Activated CD8-positive, alpha-beta T cell treated with anti-CD3 and anti-CD28 coated beads, Interleukin-2, amount 10 ng/mL, durations not matched to agents 7 days and 5 days (primary cell): ENCODE results near the gene CACNA2D3. TPM values are rescaled to one million over a fixed set of nuclear protein-coding genes. Genes with fewer than 3 reads are reported as not detected.
"Not testable (repeated sequence)": the region's sequence is repeated elsewhere in the genome, so short reads cannot be mapped to it uniquely, and the experiment has no call there.

Experiments used
- ATAC-seq: fragments of 150-1000 bp; cut with Tn5 transposase; one replicate; pipeline ENCODE4 v1.10.0; 2021; ENCODE audit warnings: moderate library complexity
- CTCF ChIA-PET: fragments of 350-600 bp; sonication (Branson Sonifier 250); formaldehyde crosslinking; loops from one replicate; lab custom pipeline; 2021; ENCODE audit warnings: antibody characterized with exemption; lab: Charles Lee
- POLR2A ChIA-PET: fragments of 350-600 bp; sonication (Branson Sonifier 250); formaldehyde crosslinking; loops from one replicate; lab custom pipeline; 2021; ENCODE audit warnings: antibody characterized with exemption; lab: Charles Lee
- DNase-seq: peaks from one replicate; pipeline ENCODE4 v3.0.0-alpha.2; 2020
- H3K27ac Mint-ChIP-seq: one replicate; pipeline ENCODE4 v1.8.0; 2021; ENCODE audit warnings: mild to moderate bottlenecking, mixed read lengths
- H3K27me3 Mint-ChIP-seq: one replicate; pipeline ENCODE4 v1.8.0; 2021; ENCODE audit warnings: low read depth, mixed read lengths
- H3K36me3 Mint-ChIP-seq: one replicate; pipeline ENCODE4 v1.8.0; 2021; ENCODE audit warnings: low read depth, mixed read lengths
- H3K4me1 Mint-ChIP-seq: one replicate; pipeline ENCODE4 v1.8.0; 2021; ENCODE audit warnings: low read depth, mixed read lengths
- H3K4me3 Mint-ChIP-seq: one replicate; pipeline ENCODE4 v1.8.0; 2021; ENCODE audit warnings: mild to moderate bottlenecking, mixed read lengths
- H3K9me3 Mint-ChIP-seq: one replicate; pipeline ENCODE4 v1.8.0; 2022; ENCODE audit warnings: mixed read lengths; ENCODE audit not compliant: insufficient read depth
- total RNA-seq, 2 experiments: library from RNA; stranded (reverse); gene quantifications; one replicate each; pipeline ENCODE4 v1.2.3, GENCODE V29; 2021

Gene CACNA2D3
- total RNA-seq, 2 experiments from 2014 or later = not detected

GRCh38 chr3:55094676-55095075 is 972.3 kb downstream of the CACNA2D3 start:
- no peaks in the 10 kb centered on the region for H3K27me3 Mint-ChIP-seq
- ATAC-seq = no peak
- H3K4me1 Mint-ChIP-seq = no peaks in the 10 kb centered on the region
- DNase-seq = no peak
- ChIA-PET CTCF (no interaction called here), POLR2A (no interaction called here)
- H3K4me3 Mint-ChIP-seq = no peak overlapping the region
- H3K27ac Mint-ChIP-seq = no peak overlapping the region
- peaks cover 7% of the 10 kb centered on the region for H3K9me3 Mint-ChIP-seq
- no peaks in the 10 kb centered on the region for H3K36me3 Mint-ChIP-seq

GRCh38 chr3:55097441-55097840 is 975.1 kb downstream of the CACNA2D3 start:
- ATAC-seq (no peak), DNase-seq (no peak)
- no peak overlapping the region for H3K27ac Mint-ChIP-seq
- no peaks in the 10 kb centered on the region for H3K4me1 Mint-ChIP-seq
- H3K27me3 Mint-ChIP-seq = no peaks in the 10 kb centered on the region
- ChIA-PET CTCF (no interaction called here), POLR2A (no interaction called here)
- peaks cover 7% of the 10 kb centered on the region for H3K9me3 Mint-ChIP-seq
- no peaks in the 10 kb centered on the region for H3K36me3 Mint-ChIP-seq
- H3K4me3 Mint-ChIP-seq = no peak overlapping the region

- Mint-ChIP-seq H3K27me3 (no peaks in the 10 kb centered on the region), H3K36me3 (no peaks in the 10 kb centered on the region), H3K4me1 (no peaks in the 10 kb centered on the region), H3K4me3 (no peak overlapping the region), H3K9me3 (no peaks in the 10 kb centered on the region), H3K27ac (no peak overlapping the region)
- ChIA-PET CTCF (no interaction called here), POLR2A (no interaction called here)
- DNase-seq = no peak
- ATAC-seq = no peak
These were observed 983.3 kb downstream of the CACNA2D3 start for GRCh38 chr3:55105647-55106046.

GRCh38 chr3:55107187-55107586 is 984.8 kb downstream of the CACNA2D3 start:
- DNase-seq = no peak
- Mint-ChIP-seq H3K4me3 (no peak overlapping the region), H3K36me3 (no peaks in the 10 kb centered on the region), H3K4me1 (no peaks in the 10 kb centered on the region), H3K27ac (no peak overlapping the region), H3K27me3 (no peaks in the 10 kb centered on the region), H3K9me3 (no peaks in the 10 kb centered on the region)
- ChIA-PET CTCF (no interaction called here), POLR2A (no interaction called here)
- ATAC-seq = no peak

GRCh38 chr3:55111906-55112305 is 989.6 kb downstream of the CACNA2D3 start:
- CTCF ChIA-PET, H3K9me3 Mint-ChIP-seq, H3K4me3 Mint-ChIP-seq, H3K4me1 Mint-ChIP-seq, H3K36me3 Mint-ChIP-seq, DNase-seq, ATAC-seq, POLR2A ChIA-PET, H3K27ac Mint-ChIP-seq, H3K27me3 Mint-ChIP-seq: not testable (repeated sequence)

- H3K4me1 Mint-ChIP-seq = no peaks in the 10 kb centered on the region
- CTCF ChIA-PET = no interaction called here
- no peak overlapping the region for H3K27ac Mint-ChIP-seq
- DNase-seq (no peak), ATAC-seq (no peak)
- H3K27me3 Mint-ChIP-seq = no peaks in the 10 kb centered on the region
- POLR2A ChIA-PET = no interaction called here
- H3K9me3 Mint-ChIP-seq = no peaks in the 10 kb centered on the region
- no peak overlapping the region for H3K4me3 Mint-ChIP-seq
- no peaks in the 10 kb centered on the region for H3K36me3 Mint-ChIP-seq
These were observed 996.1 kb downstream of the CACNA2D3 start for GRCh38 chr3:55118451-55118850.

GRCh38 chr3:55119268-55119667 is 996.9 kb downstream of the CACNA2D3 start:
- no peaks in the 10 kb centered on the region for H3K9me3 Mint-ChIP-seq
- no peaks in the 10 kb centered on the region for H3K27me3 Mint-ChIP-seq
- POLR2A ChIA-PET = no interaction called here
- no peaks in the 10 kb centered on the region for H3K36me3 Mint-ChIP-seq
- H3K27ac Mint-ChIP-seq = no peak overlapping the region
- H3K4me1 Mint-ChIP-seq = no peaks in the 10 kb centered on the region
- ATAC-seq (no peak), DNase-seq (no peak)
- CTCF ChIA-PET = no interaction called here
- no peak overlapping the region for H3K4me3 Mint-ChIP-seq

- no peaks in the 10 kb centered on the region for H3K4me1 Mint-ChIP-seq
- no peaks in the 10 kb centered on the region for H3K36me3 Mint-ChIP-seq
- H3K9me3 Mint-ChIP-seq = no peaks in the 10 kb centered on the region
- H3K27ac Mint-ChIP-seq = no peak overlapping the region
- ChIA-PET CTCF (no interaction called here), POLR2A (no interaction called here)
- no peak overlapping the region for H3K4me3 Mint-ChIP-seq
- H3K27me3 Mint-ChIP-seq = no peaks in the 10 kb centered on the region
- no peak for ATAC-seq
- no peak for DNase-seq
These were observed 1000.0 kb downstream of the CACNA2D3 start for GRCh38 chr3:55122312-55122711.

Other genes with a start within 250 kb of the CACNA2D3 start
- 10 to 100 TPM; 29.2 to 37.1 TPM for gene ACTR8, start 240.4 kb upstream of the CACNA2D3 start, total RNA-seq
- 10 to 100 TPM; 46.3 to 48.5 TPM for gene SELENOK, start 230.7 kb upstream of the CACNA2D3 start, total RNA-seq